ENCODE results near the gene ATF2. TPM values are rescaled to one million over a fixed set of nuclear protein-coding genes. Genes with fewer than 3 reads are reported as not detected.

The ATF2 gene
- total and polyA plus RNA-seq, 2 of the 13 experiments (the other 11 are each of a cell fraction or from before 2014, with no cell fraction given), result 91.6 to 95.1 TPM

DNA sequence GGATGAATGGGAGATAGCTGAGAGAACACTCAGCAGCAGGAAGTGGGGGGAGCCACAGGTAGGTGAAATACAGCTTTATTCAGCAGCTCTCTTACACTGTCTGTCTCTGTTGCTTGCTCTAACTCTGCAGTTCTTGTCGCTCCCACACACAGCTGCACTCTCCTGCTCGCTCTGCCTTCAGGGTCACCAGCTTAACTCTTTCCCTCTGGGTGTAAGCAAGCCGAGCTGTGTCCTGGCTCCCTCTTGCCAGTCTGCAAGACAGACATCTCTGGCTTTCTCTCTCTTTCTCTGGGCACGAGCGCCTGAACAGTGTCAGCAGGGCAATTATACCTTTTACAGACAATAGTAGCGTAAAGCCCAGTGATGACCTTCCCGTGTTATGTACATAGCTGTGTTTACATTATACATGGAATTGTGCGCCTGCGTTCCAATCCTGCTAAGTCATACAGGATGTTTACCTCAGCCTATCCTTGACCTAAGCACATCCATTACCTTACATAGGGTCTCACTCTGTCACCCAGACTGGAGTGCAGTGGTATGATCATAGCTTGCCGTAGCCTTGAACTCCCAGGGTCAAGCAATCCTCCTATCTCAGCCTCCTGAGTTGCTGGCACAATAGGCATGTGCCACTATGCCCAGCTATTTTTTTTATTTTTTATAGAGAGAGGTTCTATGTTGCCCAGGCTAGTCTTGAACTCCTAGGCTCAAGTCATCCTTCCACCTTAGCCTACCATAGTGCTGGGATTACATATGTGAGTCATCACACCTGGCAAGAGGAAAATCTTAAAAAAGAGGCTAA lies 105.0 kb downstream of the ATF2 start (continued):
- TF ChIP-seq, protein P1, sequence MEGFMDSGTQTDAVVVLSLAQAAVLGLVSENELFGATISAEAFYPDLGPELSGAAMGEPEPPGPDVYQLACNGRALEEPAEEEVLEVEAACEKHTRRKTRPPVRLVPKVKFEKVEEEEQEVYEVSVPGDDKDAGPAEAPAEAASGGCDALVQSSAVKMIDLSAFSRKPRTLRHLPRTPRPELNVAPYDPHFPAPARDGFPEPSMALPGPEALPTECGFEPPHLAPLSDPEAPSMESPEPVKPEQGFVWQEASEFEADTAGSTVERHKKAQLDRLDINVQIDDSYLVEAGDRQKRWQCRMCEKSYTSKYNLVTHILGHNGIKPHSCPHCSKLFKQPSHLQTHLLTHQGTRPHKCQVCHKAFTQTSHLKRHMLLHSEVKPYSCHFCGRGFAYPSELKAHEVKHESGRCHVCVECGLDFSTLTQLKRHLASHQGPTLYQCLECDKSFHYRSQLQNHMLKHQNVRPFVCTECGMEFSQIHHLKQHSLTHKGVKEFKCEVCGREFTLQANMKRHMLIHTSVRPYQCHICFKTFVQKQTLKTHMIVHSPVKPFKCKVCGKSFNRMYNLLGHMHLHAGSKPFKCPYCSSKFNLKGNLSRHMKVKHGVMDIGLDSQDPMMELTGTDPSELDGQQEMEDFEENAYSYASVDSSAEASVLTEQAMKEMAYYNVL (CRISPR knock-in tag; IDR thresholded peaks at IDR 0.05; ENCODE audit: borderline replicate concordance), result peak; percentile 97
- TF ChIP-seq, protein P2, sequence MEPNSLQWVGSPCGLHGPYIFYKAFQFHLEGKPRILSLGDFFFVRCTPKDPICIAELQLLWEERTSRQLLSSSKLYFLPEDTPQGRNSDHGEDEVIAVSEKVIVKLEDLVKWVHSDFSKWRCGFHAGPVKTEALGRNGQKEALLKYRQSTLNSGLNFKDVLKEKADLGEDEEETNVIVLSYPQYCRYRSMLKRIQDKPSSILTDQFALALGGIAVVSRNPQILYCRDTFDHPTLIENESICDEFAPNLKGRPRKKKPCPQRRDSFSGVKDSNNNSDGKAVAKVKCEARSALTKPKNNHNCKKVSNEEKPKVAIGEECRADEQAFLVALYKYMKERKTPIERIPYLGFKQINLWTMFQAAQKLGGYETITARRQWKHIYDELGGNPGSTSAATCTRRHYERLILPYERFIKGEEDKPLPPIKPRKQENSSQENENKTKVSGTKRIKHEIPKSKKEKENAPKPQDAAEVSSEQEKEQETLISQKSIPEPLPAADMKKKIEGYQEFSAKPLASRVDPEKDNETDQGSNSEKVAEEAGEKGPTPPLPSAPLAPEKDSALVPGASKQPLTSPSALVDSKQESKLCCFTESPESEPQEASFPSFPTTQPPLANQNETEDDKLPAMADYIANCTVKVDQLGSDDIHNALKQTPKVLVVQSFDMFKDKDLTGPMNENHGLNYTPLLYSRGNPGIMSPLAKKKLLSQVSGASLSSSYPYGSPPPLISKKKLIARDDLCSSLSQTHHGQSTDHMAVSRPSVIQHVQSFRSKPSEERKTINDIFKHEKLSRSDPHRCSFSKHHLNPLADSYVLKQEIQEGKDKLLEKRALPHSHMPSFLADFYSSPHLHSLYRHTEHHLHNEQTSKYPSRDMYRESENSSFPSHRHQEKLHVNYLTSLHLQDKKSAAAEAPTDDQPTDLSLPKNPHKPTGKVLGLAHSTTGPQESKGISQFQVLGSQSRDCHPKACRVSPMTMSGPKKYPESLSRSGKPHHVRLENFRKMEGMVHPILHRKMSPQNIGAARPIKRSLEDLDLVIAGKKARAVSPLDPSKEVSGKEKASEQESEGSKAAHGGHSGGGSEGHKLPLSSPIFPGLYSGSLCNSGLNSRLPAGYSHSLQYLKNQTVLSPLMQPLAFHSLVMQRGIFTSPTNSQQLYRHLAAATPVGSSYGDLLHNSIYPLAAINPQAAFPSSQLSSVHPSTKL (CRISPR knock-in tag; IDR thresholded peaks at IDR 0.05), result peak; percentile 100
- TF ChIP-seq ZNF563 (CRISPR knock-in tag; IDR thresholded peaks at IDR 0.05) (peak; percentile 48; the same call in 1 of the 2 replicates), TAF15 (IDR thresholded peaks at IDR 0.05; ENCODE audit: low read depth, low read length, poor library complexity, severe bottlenecking) (no peak), AGO2 (optimal IDR thresholded peaks at IDR 0.05; ENCODE audit: low read depth, low read length) (no peak), PHF8 (CRISPR knock-in tag; IDR thresholded peaks at IDR 0.05) (peak; percentile 47; the same call in 1 of the 2 replicates), MAZ (IDR thresholded peaks at IDR 0.05; ENCODE audit: borderline replicate concordance, low read depth, low read length) (no peak), MAZ (CRISPR knock-in tag; IDR thresholded peaks at IDR 0.05; ENCODE audit: low read depth) (peak; percentile 79), KDM5A (IDR thresholded peaks at IDR 0.05; ENCODE audit: borderline replicate concordance, low read length) (no peak), ZBTB38 (CRISPR knock-in tag; IDR thresholded peaks at IDR 0.05) (peak; percentile 82), KMT2B (CRISPR knock-in tag; IDR thresholded peaks at IDR 0.05) (peak; percentile 82), SP140L (CRISPR knock-in tag; IDR thresholded peaks at IDR 0.05; ENCODE audit: borderline replicate concordance) (no peak), ZNF614 (CRISPR knock-in tag; IDR thresholded peaks at IDR 0.05; ENCODE audit: borderline replicate concordance) (peak; percentile 99), ZNF674 (CRISPR knock-in tag; IDR thresholded peaks at IDR 0.05; ENCODE audit: low read depth) (no peak), FOSL2 (CRISPR knock-in tag; IDR thresholded peaks at IDR 0.05) (peak; percentile 100), KDM4B (CRISPR knock-in tag; IDR thresholded peaks at IDR 0.05) (peak; percentile 90), ZNF501 (CRISPR knock-in tag; IDR thresholded peaks at IDR 0.05) (peak; percentile 96)
- TF ChIP-seq, protein P3, sequence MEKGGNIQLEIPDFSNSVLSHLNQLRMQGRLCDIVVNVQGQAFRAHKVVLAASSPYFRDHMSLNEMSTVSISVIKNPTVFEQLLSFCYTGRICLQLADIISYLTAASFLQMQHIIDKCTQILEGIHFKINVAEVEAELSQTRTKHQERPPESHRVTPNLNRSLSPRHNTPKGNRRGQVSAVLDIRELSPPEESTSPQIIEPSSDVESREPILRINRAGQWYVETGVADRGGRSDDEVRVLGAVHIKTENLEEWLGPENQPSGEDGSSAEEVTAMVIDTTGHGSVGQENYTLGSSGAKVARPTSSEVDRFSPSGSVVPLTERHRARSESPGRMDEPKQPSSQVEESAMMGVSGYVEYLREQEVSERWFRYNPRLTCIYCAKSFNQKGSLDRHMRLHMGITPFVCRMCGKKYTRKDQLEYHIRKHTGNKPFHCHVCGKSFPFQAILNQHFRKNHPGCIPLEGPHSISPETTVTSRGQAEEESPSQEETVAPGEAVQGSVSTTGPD (CRISPR knock-in tag; IDR thresholded peaks at IDR 0.05), result peak; percentile 50; the same call in 1 of the 2 replicates

Measured in HepG2 (cell line).